ENCODE data around the gene ARHGAP4. TPM values are rescaled to one million over a fixed set of nuclear protein-coding genes. Genes with fewer than 3 reads are reported as not detected.

ARHGAP4 gene
- total RNA-seq, 2 experiments from 2014 or later = 130 to 135 TPM

GRCh38 chrX:153878969-153879653 lies 47.0 kb downstream of the ARHGAP4 start:
- ChIA-PET CTCF (no interaction called here), POLR2A (interaction anchor here (0.9 kb wide), 1 partner anchor 269 kb away, joined by 3 read pairs; no protein-coding TSS in a partner anchor)
- ATAC-seq (peak; percentile 78), DNase-seq (peak; percentile 42)
- no peaks in the 10 kb centered on the region for H3K36me3 Mint-ChIP-seq (ENCODE audit: low read depth)
- peaks cover 13% of the 10 kb centered on the region for H3K4me1 Mint-ChIP-seq
- H3K9me3 Mint-ChIP-seq (ENCODE audit: low read depth) = no peaks in the 10 kb centered on the region
- peaks cover 10% of the 10 kb centered on the region for H3K27me3 Mint-ChIP-seq
- no peak overlapping the region for H3K27ac Mint-ChIP-seq
- intact Hi-C loops (cut with DNase I, micrococcal nuclease) = no loop called here
- H3K4me3 Mint-ChIP-seq = no peak overlapping the region

- ChIA-PET CTCF (no interaction called here), POLR2A (interaction anchor here (0.9 kb wide), 1 partner anchor 268 kb away, joined by 3 read pairs; no protein-coding TSS in a partner anchor)
- intact Hi-C loops (cut with DNase I, micrococcal nuclease) = no loop called here
- Mint-ChIP-seq H3K27ac (no peak overlapping the region), H3K27me3 (peaks cover 10% of the 10 kb centered on the region), H3K4me1 (peaks cover 13% of the 10 kb centered on the region), H3K4me3 (no peak overlapping the region), H3K36me3 (ENCODE audit: low read depth) (no peaks in the 10 kb centered on the region), H3K9me3 (ENCODE audit: low read depth) (no peaks in the 10 kb centered on the region)
- DNase-seq = no peak
- ATAC-seq = no peak
These were observed 47.7 kb downstream of the ARHGAP4 start for GRCh38 chrX:153878345-153878744.

GRCh38 chrX:153877571-153878261 lies 48.3 kb downstream of the ARHGAP4 start:
- peaks cover 13% of the 10 kb centered on the region for H3K4me1 Mint-ChIP-seq
- intact Hi-C loops (cut with DNase I, micrococcal nuclease) = no loop called here
- no peak for ATAC-seq

GRCh38 chrX:153876112-153876491 lies 50.0 kb downstream of the ARHGAP4 start:
- peaks cover 7% of the 10 kb centered on the region for H3K27me3 Mint-ChIP-seq

More at GRCh38 chrX:153877571-153878261, 48.3 kb downstream of the ARHGAP4 start:
- Mint-ChIP-seq H3K27ac (no peak overlapping the region), H3K27me3 (peaks cover 10% of the 10 kb centered on the region), H3K9me3 (ENCODE audit: low read depth) (no peaks in the 10 kb centered on the region), H3K4me3 (no peak overlapping the region), H3K36me3 (ENCODE audit: low read depth) (no peaks in the 10 kb centered on the region)
- DNase-seq = no peak
- POLR2A ChIA-PET = no interaction called here
- CTCF ChIA-PET = no interaction called here

GRCh38 chrX:153875391-153876111 lies 50.5 kb downstream of the ARHGAP4 start:
- Mint-ChIP-seq H3K4me3 (no peak overlapping the region), H3K36me3 (ENCODE audit: low read depth) (no peaks in the 10 kb centered on the region), H3K27me3 (peaks cover 7% of the 10 kb centered on the region), H3K27ac (no peak overlapping the region), H3K9me3 (ENCODE audit: low read depth) (no peaks in the 10 kb centered on the region), H3K4me1 (peaks cover 13% of the 10 kb centered on the region)
- ChIA-PET POLR2A (no interaction called here), CTCF (no interaction called here)
- intact Hi-C loops (cut with DNase I, micrococcal nuclease) = no loop called here
- ATAC-seq (peak; percentile 45), DNase-seq (peak; percentile 77)

More at GRCh38 chrX:153876112-153876491, 50.0 kb downstream of the ARHGAP4 start:
- ChIA-PET POLR2A (no interaction called here), CTCF (no interaction called here)
- Mint-ChIP-seq H3K4me1 (peaks cover 13% of the 10 kb centered on the region), H3K4me3 (no peak overlapping the region), H3K36me3 (ENCODE audit: low read depth) (no peaks in the 10 kb centered on the region), H3K9me3 (ENCODE audit: low read depth) (no peaks in the 10 kb centered on the region), H3K27ac (no peak overlapping the region)
- DNase-seq (no peak), ATAC-seq (no peak)
- intact Hi-C loops (cut with DNase I, micrococcal nuclease) = no loop called here

GRCh38 chrX:153874366-153875125 lies 51.5 kb downstream of the ARHGAP4 start:
- no peak for ATAC-seq
- Mint-ChIP-seq H3K27me3 (peaks cover 7% of the 10 kb centered on the region), H3K27ac (no peak overlapping the region), H3K4me1 (peaks cover 13% of the 10 kb centered on the region), H3K9me3 (ENCODE audit: low read depth) (no peaks in the 10 kb centered on the region), H3K36me3 (ENCODE audit: low read depth) (no peaks in the 10 kb centered on the region), H3K4me3 (no peak overlapping the region)
- ChIA-PET POLR2A (no interaction called here), CTCF (interaction anchor here (0.7 kb wide), 1 partner anchor 42 kb away, joined by 4 read pairs; no protein-coding TSS in a partner anchor)
- intact Hi-C loops (cut with DNase I, micrococcal nuclease) = no loop called here
- no peak for DNase-seq

- Mint-ChIP-seq H3K27me3 (peaks cover 7% of the 10 kb centered on the region), H3K9me3 (ENCODE audit: low read depth) (no peaks in the 10 kb centered on the region), H3K4me3 (no peak overlapping the region), H3K27ac (no peak overlapping the region), H3K36me3 (ENCODE audit: low read depth) (no peaks in the 10 kb centered on the region), H3K4me1 (peaks cover 8% of the 10 kb centered on the region)
- no peak for DNase-seq
- no peak for ATAC-seq
- ChIA-PET CTCF (interaction anchor here (0.7 kb wide), 1 partner anchor 41 kb away, joined by 4 read pairs; no protein-coding TSS in a partner anchor), POLR2A (no interaction called here)
- intact Hi-C loops (cut with DNase I, micrococcal nuclease) = no loop called here
These were observed 52.0 kb downstream of the ARHGAP4 start for GRCh38 chrX:153874085-153874365.

- H3K9me3 Mint-ChIP-seq (ENCODE audit: low read depth) = no peaks in the 10 kb centered on the region
- CTCF ChIA-PET = interaction anchor here (0.7 kb wide), 1 partner anchor 41 kb away, joined by 4 read pairs; no protein-coding TSS in a partner anchor
These were observed 52.6 kb downstream of the ARHGAP4 start for GRCh38 chrX:153873282-153874084.

GRCh38 chrX:153871946-153872878 lies 53.9 kb downstream of the ARHGAP4 start:
- Mint-ChIP-seq H3K36me3 (ENCODE audit: low read depth) (no peaks in the 10 kb centered on the region), H3K27me3 (peaks cover 4% of the 10 kb centered on the region)
- no peak for ATAC-seq

More at GRCh38 chrX:153873282-153874084, 52.6 kb downstream of the ARHGAP4 start:
- Mint-ChIP-seq H3K27me3 (peaks cover 7% of the 10 kb centered on the region), H3K4me3 (no peak overlapping the region), H3K27ac (no peak overlapping the region), H3K36me3 (ENCODE audit: low read depth) (no peaks in the 10 kb centered on the region), H3K4me1 (peaks cover 5% of the 10 kb centered on the region)
- DNase-seq (no peak), ATAC-seq (no peak)
- POLR2A ChIA-PET = no interaction called here
- intact Hi-C loops (cut with DNase I, micrococcal nuclease) = no loop called here

GRCh38 chrX:153871451-153871850 lies 54.6 kb downstream of the ARHGAP4 start:
- intact Hi-C loops (cut with DNase I, micrococcal nuclease) = no loop called here
- H3K9me3 Mint-ChIP-seq (ENCODE audit: low read depth) = no peaks in the 10 kb centered on the region
- no peak for DNase-seq
- H3K4me1 Mint-ChIP-seq = no peaks in the 10 kb centered on the region
- no peaks in the 10 kb centered on the region for H3K36me3 Mint-ChIP-seq (ENCODE audit: low read depth)
- H3K27ac Mint-ChIP-seq = no peak overlapping the region
- no peak for ATAC-seq
- no peak overlapping the region for H3K4me3 Mint-ChIP-seq
- CTCF ChIA-PET = no interaction called here
- peaks cover 4% of the 10 kb centered on the region for H3K27me3 Mint-ChIP-seq
- POLR2A ChIA-PET = no interaction called here

More at GRCh38 chrX:153871946-153872878, 53.9 kb downstream of the ARHGAP4 start:
- H3K4me1 Mint-ChIP-seq = no peaks in the 10 kb centered on the region
- ChIA-PET POLR2A (no interaction called here), CTCF (no interaction called here)
- no peak overlapping the region for H3K4me3 Mint-ChIP-seq
- no peaks in the 10 kb centered on the region for H3K9me3 Mint-ChIP-seq (ENCODE audit: low read depth)
- intact Hi-C loops (cut with DNase I, micrococcal nuclease) = no loop called here
- H3K27ac Mint-ChIP-seq = no peak overlapping the region
- DNase-seq = no peak

Data from activated CD4-positive, alpha-beta T cell treated with anti-CD3 and anti-CD28 coated beads for 36 hours (primary cell).